ENCODE results near the gene KIF20B. TPM values are rescaled to one million over a fixed set of nuclear protein-coding genes. Genes with fewer than 3 reads are reported as not detected.

The KIF20B gene
- total and polyA plus RNA-seq, 9 donors = 2.4 to 9.3 (median 3.9) TPM

DNA sequence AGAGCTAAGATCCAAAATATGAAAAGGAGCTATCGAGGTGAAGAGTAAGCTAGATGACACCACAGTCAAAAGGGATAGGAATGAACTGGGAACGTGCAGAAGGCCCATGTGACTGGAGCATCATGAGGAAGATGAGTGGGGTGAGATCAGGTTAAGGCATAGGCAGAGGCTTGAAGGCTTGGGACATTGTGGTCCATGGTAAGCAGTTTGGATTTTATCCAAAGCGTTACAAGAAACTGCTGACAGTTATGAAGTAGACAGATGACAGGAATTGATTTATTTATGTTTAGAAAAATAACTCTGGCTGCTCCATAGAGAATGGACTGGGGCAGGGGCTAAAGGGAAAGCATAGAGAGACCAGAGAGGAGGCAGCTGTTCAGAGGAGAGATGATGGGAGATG is 38.2 kb upstream of the KIF20B start:
- no peaks in the 10 kb centered on the region for H3K4me1 ChIP-seq (ENCODE audit: insufficient read depth)
- WGBS, 3 donors = 62 to 76% (median 72%) methylated on average over 3 of the region's 3 CpGs
- intact Hi-C loops (cut with DNase I) = no loop called here
- TF ChIP-seq EP300 (IDR thresholded peaks at IDR 0.05) (no peak), POLR2A (IDR thresholded peaks at IDR 0.05) (no peak)
- TF ChIP-seq, protein P1, sequence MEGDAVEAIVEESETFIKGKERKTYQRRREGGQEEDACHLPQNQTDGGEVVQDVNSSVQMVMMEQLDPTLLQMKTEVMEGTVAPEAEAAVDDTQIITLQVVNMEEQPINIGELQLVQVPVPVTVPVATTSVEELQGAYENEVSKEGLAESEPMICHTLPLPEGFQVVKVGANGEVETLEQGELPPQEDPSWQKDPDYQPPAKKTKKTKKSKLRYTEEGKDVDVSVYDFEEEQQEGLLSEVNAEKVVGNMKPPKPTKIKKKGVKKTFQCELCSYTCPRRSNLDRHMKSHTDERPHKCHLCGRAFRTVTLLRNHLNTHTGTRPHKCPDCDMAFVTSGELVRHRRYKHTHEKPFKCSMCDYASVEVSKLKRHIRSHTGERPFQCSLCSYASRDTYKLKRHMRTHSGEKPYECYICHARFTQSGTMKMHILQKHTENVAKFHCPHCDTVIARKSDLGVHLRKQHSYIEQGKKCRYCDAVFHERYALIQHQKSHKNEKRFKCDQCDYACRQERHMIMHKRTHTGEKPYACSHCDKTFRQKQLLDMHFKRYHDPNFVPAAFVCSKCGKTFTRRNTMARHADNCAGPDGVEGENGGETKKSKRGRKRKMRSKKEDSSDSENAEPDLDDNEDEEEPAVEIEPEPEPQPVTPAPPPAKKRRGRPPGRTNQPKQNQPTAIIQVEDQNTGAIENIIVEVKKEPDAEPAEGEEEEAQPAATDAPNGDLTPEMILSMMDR (IDR thresholded peaks at IDR 0.05) = no peak
- no peaks in the 10 kb centered on the region for H3K27me3 ChIP-seq
- DNase-seq = no peak
- H3K4me3 ChIP-seq = no peak overlapping the region
- no peak overlapping the region for H3K27ac ChIP-seq
- H3K36me3 ChIP-seq = no peaks in the 10 kb centered on the region
- H3K9me3 ChIP-seq = no peaks in the 10 kb centered on the region

DNA sequence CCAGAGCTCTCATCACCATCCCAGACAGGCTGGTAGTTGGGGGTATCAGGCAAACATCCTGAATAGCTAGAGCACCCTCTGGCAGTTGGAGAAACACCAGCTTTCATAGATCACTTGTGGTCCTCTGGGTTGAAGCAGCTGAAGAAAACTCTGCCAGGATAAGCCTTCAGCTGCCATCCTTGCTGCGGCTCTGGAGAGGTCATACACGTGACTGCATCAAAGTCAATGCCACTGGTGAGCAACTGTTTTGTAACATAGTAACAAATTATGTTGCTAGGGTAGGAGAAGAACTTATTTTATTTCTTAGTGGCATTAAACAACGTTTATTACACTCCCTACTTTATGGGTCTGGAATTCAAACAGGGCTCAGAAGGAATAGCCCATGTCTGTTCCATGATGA is 37.2 kb upstream of the KIF20B start:
- H3K27me3 ChIP-seq = no peaks in the 10 kb centered on the region
- no peak overlapping the region for H3K27ac ChIP-seq
- 68 to 83% (median 69%) methylated on average over 3 of the region's 3 CpGs for WGBS, 3 donors
- DNase-seq = no peak
- no peaks in the 10 kb centered on the region for H3K9me3 ChIP-seq
- H3K4me3 ChIP-seq = no peak overlapping the region
- TF ChIP-seq EP300 (IDR thresholded peaks at IDR 0.05) (no peak), POLR2A (IDR thresholded peaks at IDR 0.05) (no peak)
- TF ChIP-seq, protein P1 (IDR thresholded peaks at IDR 0.05) = no peak
- no peaks in the 10 kb centered on the region for H3K36me3 ChIP-seq
- no peaks in the 10 kb centered on the region for H3K4me1 ChIP-seq (ENCODE audit: insufficient read depth)
- intact Hi-C loops (cut with DNase I) = no loop called here

DNA sequence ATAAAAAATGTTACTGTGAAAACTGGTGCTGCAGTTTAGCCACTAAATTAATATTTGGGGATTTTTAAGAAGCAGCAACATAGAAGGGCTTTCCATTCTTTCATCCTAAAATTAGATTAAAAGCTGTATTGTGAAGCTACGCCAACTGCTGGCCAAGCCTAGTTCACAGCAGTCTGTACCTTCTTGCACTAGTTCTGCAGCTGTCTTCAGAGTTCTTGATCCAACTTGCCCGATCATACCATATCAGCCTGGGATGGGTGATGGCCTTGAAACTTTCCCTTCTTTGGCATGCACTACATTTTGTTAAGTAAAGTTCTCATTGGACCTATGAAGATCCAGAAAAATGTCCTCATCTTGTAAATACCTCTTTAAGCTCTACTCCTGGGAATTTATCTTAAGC is 36.1 kb upstream of the KIF20B start:
- TF ChIP-seq EP300 (IDR thresholded peaks at IDR 0.05) = no peak
- no peak for TF ChIP-seq POLR2A (IDR thresholded peaks at IDR 0.05)
- TF ChIP-seq, protein P1 (IDR thresholded peaks at IDR 0.05) = no peak
- H3K4me1 ChIP-seq (ENCODE audit: insufficient read depth) = no peaks in the 10 kb centered on the region
- no peaks in the 10 kb centered on the region for H3K36me3 ChIP-seq
- DNase-seq = peak in 1 of 5 donors; percentile 10
- intact Hi-C loops (cut with DNase I) = no loop called here
- WGBS, 3 donors = 17 to 29% (median 29%) methylated on average over 2 of the region's 2 CpGs
- H3K27me3 ChIP-seq = no peaks in the 10 kb centered on the region
- H3K9me3 ChIP-seq = no peaks in the 10 kb centered on the region
- H3K27ac ChIP-seq = no peak overlapping the region
- H3K4me3 ChIP-seq = no peak overlapping the region

DNA sequence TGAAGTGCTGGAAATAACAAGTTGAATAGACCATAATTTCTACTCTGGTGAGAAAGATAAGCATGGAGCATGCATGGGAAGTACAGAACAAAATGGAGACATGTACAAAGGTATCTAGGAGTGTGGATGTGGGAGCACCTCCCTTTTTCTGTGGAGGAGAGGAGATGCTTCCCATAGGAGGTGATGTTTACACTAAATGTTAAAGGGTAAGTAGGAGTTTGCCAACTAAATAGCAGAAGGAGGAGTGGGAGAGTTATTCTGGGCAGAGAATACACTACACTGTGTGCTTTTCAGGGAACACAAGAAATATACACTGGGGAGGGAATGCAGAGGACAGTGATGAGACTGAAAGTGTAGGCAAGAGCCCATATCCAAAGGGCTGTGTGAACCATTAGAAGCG is 35.3 kb upstream of the KIF20B start:
- TF ChIP-seq, protein P1 (IDR thresholded peaks at IDR 0.05) = no peak
- TF ChIP-seq EP300 (IDR thresholded peaks at IDR 0.05) (no peak), POLR2A (IDR thresholded peaks at IDR 0.05) (no peak)
- intact Hi-C loops (cut with DNase I) = no loop called here
- no peak overlapping the region for H3K27ac ChIP-seq
- DNase-seq = no peak
- H3K4me1 ChIP-seq (ENCODE audit: insufficient read depth) = no peaks in the 10 kb centered on the region
- WGBS, 3 donors = 95 to 98% (median 96%) methylated on average over 1 of the region's 1 CpG
- H3K9me3 ChIP-seq = no peaks in the 10 kb centered on the region
- H3K4me3 ChIP-seq = no peak overlapping the region
- H3K27me3 ChIP-seq = no peaks in the 10 kb centered on the region
- H3K36me3 ChIP-seq = no peaks in the 10 kb centered on the region
